SK-N-SH treated with all-trans-retinoic acid at 6 μM for 48 hours (cell line): ENCODE measurements around the gene APBA2.

Experiments
- ATAC-seq: fragments of 200-7000 bp; cut with Tn5 transposase; 3 replicates; pipeline ENCODE4 v1.9.1; 2020; ENCODE audit warnings: mild to moderate bottlenecking, moderate library complexity
- ARNTL ChIP-seq: fragments of 450-650 bp; formaldehyde crosslinking; IDR thresholded peaks from 2 replicates; pipeline ENCODE4 v1.5.0; 2020; ENCODE audit warnings: low read depth, mild to moderate bottlenecking, moderate library complexity, borderline replicate concordance
- BACH2 ChIP-seq: fragments of 250-450 bp; sonication (Bioruptor Pico); IDR thresholded peaks from 2 replicates; pipeline ENCODE4 v1.9.0; 2021; ENCODE audit warnings: mild to moderate bottlenecking, borderline replicate concordance
- CSDC2 ChIP-seq: fragments of 250-450 bp; sonication (Bioruptor Pico); IDR thresholded peaks from 2 replicates; pipeline ENCODE4 v1.5.0; 2020; ENCODE audit warnings: mild to moderate bottlenecking, moderate library complexity
- ESRRG ChIP-seq: fragments of 250-450 bp; sonication (Bioruptor Pico); IDR thresholded peaks from 2 replicates; pipeline ENCODE4 v1.6.1; 2021; ENCODE audit warnings: mild to moderate bottlenecking
- GLIS3 ChIP-seq: fragments of 250-450 bp; sonication (Bioruptor Pico); IDR thresholded peaks from 2 replicates; pipeline ENCODE4 v1.5.0; 2020; ENCODE audit warnings: mild to moderate bottlenecking, moderate library complexity
- ISL1 ChIP-seq: fragments of 250-450 bp; sonication (Bioruptor Pico); IDR thresholded peaks from 2 replicates; pipeline ENCODE4 v2.1.2; 2022; ENCODE audit warnings: mild to moderate bottlenecking, moderate library complexity
- OSR1 ChIP-seq: fragments of 250-450 bp; sonication (Bioruptor Pico); IDR thresholded peaks from 2 replicates; pipeline ENCODE4 v1.8.0; 2022; ENCODE audit warnings: moderate library complexity, mild to moderate bottlenecking, inconsistent platforms
- PPARA ChIP-seq: fragments of 250-450 bp; sonication (Bioruptor Pico); IDR thresholded peaks from 2 replicates; pipeline ENCODE4 v1.5.0; 2020; ENCODE audit warnings: mild to moderate bottlenecking, borderline replicate concordance
- SNAI2 ChIP-seq: fragments of 250-450 bp; sonication (Bioruptor Pico); IDR thresholded peaks from 2 replicates; pipeline ENCODE4 v1.5.0; 2020; ENCODE audit warnings: mild to moderate bottlenecking, moderate library complexity
- TCF4 ChIP-seq: fragments of 250-450 bp; sonication (Bioruptor Pico); IDR thresholded peaks from 2 replicates; pipeline ENCODE4 v1.8.0; 2021; ENCODE audit warnings: mild to moderate bottlenecking, moderate library complexity, borderline replicate concordance
- TOX ChIP-seq: fragments of 250-450 bp; sonication (Bioruptor Pico); IDR thresholded peaks from 2 replicates; pipeline ENCODE4 v1.8.0; 2021; ENCODE audit warnings: mild to moderate bottlenecking, moderate library complexity, borderline replicate concordance
- ZFP3 ChIP-seq: fragments of 250-450 bp; sonication (Bioruptor Pico); IDR thresholded peaks from 2 replicates; pipeline ENCODE4 v1.5.0; 2020; ENCODE audit warnings: mild to moderate bottlenecking, moderate library complexity
- ZFP30 ChIP-seq: fragments of 450-650 bp; formaldehyde crosslinking; IDR thresholded peaks from 2 replicates; pipeline ENCODE4 v1.5.0; 2022; ENCODE audit warnings: mild to moderate bottlenecking, moderate library complexity
- ZNF565 ChIP-seq: fragments of 450-650 bp; formaldehyde crosslinking; conservative IDR thresholded peaks from 2 replicates; pipeline ENCODE4 v1.5.0; 2020; ENCODE audit warnings: low read depth, mild to moderate bottlenecking, moderate library complexity
- ZNF8 ChIP-seq: fragments of 450-650 bp; formaldehyde crosslinking; IDR thresholded peaks from 2 replicates; pipeline ENCODE4 v1.5.0; 2020; ENCODE audit warnings: mild to moderate bottlenecking, moderate library complexity
- TF ChIP-seq, protein P1 (sequence below): fragments of 250-450 bp; sonication (Bioruptor Pico); IDR thresholded peaks from 2 replicates; pipeline ENCODE4 v1.8.0; 2020; ENCODE audit warnings: mild to moderate bottlenecking, moderate library complexity, borderline replicate concordance
- TF ChIP-seq, protein P2 (sequence below): fragments of 250-450 bp; sonication (Bioruptor Pico); IDR thresholded peaks from 2 replicates; pipeline ENCODE4 v1.5.1; 2020; ENCODE audit warnings: low read depth, mild to moderate bottlenecking, moderate library complexity
- TF ChIP-seq, protein P3 (sequence below): fragments of 250-450 bp; sonication (Bioruptor Pico); IDR thresholded peaks from 2 replicates; pipeline ENCODE4 v1.8.0; 2021; ENCODE audit warnings: low read depth, mild to moderate bottlenecking, moderate library complexity, borderline replicate concordance
- TF ChIP-seq, protein P4 (sequence below): fragments of 250-450 bp; sonication (Bioruptor Pico); IDR thresholded peaks from 2 replicates; pipeline ENCODE4 v1.5.1; 2021; ENCODE audit warnings: mild to moderate bottlenecking, moderate library complexity
- TF ChIP-seq, protein P5 (sequence below): fragments of 250-450 bp; sonication (Bioruptor Pico); IDR thresholded peaks from 2 replicates; pipeline ENCODE4 v1.5.0; 2020; ENCODE audit warnings: mild to moderate bottlenecking, moderate library complexity

APBA2 gene

DNA sequence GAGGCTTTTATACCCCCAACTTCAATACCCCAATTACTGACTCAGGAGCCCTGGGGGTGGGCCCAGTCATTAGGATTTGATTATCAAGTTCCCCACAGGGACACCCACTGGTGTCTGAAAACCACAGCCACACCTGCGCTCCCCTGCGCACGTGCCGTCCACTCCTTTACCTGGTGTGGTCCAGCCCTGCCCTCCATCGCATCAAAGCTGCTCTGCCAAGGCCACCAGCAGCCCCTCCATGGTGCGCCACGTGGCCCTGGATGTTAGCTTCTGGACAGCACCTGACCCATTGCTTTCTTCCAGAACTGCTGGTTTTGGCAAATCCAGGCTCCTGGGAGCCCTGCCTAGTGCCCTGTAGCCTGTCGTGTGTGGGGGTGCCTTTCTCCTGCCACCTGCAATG lies 247.5 kb downstream of the APBA2 start:
- no peak for TF ChIP-seq OSR1
- no peak for TF ChIP-seq BACH2 (CRISPR knock-in tag)
- TF ChIP-seq, protein P1, sequence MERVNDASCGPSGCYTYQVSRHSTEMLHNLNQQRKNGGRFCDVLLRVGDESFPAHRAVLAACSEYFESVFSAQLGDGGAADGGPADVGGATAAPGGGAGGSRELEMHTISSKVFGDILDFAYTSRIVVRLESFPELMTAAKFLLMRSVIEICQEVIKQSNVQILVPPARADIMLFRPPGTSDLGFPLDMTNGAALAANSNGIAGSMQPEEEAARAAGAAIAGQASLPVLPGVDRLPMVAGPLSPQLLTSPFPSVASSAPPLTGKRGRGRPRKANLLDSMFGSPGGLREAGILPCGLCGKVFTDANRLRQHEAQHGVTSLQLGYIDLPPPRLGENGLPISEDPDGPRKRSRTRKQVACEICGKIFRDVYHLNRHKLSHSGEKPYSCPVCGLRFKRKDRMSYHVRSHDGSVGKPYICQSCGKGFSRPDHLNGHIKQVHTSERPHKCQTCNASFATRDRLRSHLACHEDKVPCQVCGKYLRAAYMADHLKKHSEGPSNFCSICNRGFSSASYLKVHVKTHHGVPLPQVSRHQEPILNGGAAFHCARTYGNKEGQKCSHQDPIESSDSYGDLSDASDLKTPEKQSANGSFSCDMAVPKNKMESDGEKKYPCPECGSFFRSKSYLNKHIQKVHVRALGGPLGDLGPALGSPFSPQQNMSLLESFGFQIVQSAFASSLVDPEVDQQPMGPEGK (CRISPR knock-in tag) = no peak
- TF ChIP-seq, all 23 proteins: peak for 0
- ATAC-seq = no peak

DNA sequence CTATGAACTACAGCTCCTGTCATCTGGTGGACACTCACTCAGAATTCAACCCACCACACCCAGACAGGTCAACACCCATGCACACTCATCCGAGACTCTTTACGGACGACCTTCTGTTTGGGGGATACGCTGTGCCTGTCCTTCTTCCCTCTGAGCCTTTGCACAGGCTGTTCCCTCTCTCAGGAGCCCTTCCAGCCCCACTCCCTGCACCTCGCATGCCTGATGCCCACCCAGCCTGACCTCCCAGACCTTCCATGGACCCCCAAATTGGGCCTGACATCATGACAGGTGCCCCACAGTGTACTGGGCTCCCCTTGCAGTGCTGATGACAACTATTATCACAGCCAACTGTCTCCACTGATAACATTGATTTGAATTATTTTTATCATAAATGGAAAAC lies 248.0 kb downstream of the APBA2 start:
- ATAC-seq = no peak
- TF ChIP-seq, protein P2, sequence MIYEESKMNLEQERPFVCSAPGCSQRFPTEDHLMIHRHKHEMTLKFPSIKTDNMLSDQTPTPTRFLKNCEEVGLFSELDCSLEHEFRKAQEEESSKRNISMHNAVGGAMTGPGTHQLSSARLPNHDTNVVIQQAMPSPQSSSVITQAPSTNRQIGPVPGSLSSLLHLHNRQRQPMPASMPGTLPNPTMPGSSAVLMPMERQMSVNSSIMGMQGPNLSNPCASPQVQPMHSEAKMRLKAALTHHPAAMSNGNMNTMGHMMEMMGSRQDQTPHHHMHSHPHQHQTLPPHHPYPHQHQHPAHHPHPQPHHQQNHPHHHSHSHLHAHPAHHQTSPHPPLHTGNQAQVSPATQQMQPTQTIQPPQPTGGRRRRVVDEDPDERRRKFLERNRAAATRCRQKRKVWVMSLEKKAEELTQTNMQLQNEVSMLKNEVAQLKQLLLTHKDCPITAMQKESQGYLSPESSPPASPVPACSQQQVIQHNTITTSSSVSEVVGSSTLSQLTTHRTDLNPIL (CRISPR knock-in tag) = no peak
- TF ChIP-seq ESRRG (CRISPR knock-in tag) (no peak), SNAI2 (CRISPR knock-in tag) (no peak)

DNA sequence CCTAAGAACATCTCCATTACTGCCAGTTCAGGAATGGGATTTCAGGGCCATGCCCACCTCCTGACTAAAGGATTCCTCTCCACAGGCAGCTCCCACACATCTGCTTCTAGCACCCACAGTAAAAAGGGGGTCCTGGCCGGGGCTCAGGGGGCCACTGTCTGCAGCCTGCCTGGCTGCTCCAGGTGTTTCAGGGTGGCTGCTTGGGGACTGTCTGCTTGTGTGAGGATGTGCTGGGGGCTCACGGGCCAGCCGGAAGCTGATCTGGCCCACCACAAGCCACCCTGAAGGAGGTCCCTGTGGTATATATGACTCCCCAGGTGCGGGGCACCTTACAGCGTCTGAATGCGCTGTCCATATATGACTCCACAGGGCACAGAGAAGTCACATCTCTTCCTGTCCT lies 248.5 kb downstream of the APBA2 start:
- no peak for ATAC-seq
- TF ChIP-seq SNAI2 (CRISPR knock-in tag) (no peak), GLIS3 (CRISPR knock-in tag) (no peak), PPARA (no peak), ARNTL (CRISPR knock-in tag) (no peak), OSR1 (no peak), ZNF8 (CRISPR knock-in tag) (no peak), ISL1 (CRISPR knock-in tag) (no peak), TCF4 (no peak), ESRRG (CRISPR knock-in tag) (no peak), ZFP30 (CRISPR knock-in tag) (no peak)
- TF ChIP-seq, protein P2 (CRISPR knock-in tag) = no peak
- TF ChIP-seq, all 23 proteins: peak for 0

DNA sequence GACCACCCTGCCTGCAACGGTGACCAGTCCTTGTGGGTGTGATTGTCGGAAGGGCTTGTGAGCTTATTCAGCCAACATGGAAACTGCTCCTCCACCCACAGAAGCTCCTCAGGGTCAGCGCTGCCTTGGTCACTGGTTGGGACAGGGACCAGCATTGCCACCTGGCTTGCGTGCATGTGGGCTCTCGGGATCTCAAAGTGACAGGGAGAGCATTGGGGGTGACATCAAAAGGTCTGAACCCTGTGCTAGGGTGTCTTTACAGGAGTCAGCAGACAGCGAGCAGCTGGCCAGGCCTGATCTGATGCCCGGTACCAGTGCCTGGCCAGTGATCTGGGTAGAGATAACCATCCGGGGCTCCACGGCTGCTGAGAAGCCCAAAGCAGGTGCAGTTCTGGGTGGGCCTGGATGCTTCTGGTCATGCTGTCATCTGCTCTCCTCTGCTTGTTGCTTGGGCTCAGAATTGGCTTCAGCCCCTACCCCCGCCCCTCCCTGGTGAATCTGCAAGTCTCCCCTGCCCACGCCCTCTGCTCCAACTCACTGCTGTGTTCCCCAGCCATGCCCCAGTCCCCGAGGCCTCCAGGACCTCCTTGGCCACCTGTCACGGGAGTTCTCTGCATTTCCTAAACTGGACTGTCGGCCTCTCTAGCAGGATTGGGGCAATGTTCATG lies 249.0 kb downstream of the APBA2 start:
- ATAC-seq = no peak; the same call in 2 of the 3 replicates
- TF ChIP-seq SNAI2 (CRISPR knock-in tag) (no peak), TCF4 (no peak), ZFP30 (CRISPR knock-in tag) (no peak), ISL1 (CRISPR knock-in tag) (no peak), GLIS3 (CRISPR knock-in tag) (no peak), PPARA (no peak), TOX (CRISPR knock-in tag) (no peak), OSR1 (no peak), ZFP3 (CRISPR knock-in tag) (no peak), ZNF565 (CRISPR knock-in tag) (no peak), ZNF8 (CRISPR knock-in tag) (no peak), BACH2 (CRISPR knock-in tag) (no peak), ESRRG (CRISPR knock-in tag) (no peak), CSDC2 (no peak)
- TF ChIP-seq, protein P3, sequence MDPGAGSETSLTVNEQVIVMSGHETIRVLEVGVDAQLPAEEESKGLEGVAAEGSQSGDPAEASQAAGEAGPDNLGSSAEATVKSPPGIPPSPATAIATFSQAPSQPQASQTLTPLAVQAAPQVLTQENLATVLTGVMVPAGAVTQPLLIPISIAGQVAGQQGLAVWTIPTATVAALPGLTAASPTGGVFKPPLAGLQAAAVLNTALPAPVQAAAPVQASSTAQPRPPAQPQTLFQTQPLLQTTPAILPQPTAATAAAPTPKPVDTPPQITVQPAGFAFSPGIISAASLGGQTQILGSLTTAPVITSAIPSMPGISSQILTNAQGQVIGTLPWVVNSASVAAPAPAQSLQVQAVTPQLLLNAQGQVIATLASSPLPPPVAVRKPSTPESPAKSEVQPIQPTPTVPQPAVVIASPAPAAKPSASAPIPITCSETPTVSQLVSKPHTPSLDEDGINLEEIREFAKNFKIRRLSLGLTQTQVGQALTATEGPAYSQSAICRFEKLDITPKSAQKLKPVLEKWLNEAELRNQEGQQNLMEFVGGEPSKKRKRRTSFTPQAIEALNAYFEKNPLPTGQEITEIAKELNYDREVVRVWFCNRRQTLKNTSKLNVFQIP (CRISPR knock-in tag) = no peak
- TF ChIP-seq, protein P2 (CRISPR knock-in tag) = no peak
- TF ChIP-seq, protein P4, sequence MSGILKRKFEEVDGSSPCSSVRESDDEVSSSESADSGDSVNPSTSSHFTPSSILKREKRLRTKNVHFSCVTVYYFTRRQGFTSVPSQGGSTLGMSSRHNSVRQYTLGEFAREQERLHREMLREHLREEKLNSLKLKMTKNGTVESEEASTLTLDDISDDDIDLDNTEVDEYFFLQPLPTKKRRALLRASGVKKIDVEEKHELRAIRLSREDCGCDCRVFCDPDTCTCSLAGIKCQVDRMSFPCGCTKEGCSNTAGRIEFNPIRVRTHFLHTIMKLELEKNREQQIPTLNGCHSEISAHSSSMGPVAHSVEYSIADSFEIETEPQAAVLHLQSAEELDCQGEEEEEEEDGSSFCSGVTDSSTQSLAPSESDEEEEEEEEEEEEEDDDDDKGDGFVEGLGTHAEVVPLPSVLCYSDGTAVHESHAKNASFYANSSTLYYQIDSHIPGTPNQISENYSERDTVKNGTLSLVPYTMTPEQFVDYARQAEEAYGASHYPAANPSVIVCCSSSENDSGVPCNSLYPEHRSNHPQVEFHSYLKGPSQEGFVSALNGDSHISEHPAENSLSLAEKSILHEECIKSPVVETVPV (CRISPR knock-in tag) = no peak
- TF ChIP-seq, protein P5, sequence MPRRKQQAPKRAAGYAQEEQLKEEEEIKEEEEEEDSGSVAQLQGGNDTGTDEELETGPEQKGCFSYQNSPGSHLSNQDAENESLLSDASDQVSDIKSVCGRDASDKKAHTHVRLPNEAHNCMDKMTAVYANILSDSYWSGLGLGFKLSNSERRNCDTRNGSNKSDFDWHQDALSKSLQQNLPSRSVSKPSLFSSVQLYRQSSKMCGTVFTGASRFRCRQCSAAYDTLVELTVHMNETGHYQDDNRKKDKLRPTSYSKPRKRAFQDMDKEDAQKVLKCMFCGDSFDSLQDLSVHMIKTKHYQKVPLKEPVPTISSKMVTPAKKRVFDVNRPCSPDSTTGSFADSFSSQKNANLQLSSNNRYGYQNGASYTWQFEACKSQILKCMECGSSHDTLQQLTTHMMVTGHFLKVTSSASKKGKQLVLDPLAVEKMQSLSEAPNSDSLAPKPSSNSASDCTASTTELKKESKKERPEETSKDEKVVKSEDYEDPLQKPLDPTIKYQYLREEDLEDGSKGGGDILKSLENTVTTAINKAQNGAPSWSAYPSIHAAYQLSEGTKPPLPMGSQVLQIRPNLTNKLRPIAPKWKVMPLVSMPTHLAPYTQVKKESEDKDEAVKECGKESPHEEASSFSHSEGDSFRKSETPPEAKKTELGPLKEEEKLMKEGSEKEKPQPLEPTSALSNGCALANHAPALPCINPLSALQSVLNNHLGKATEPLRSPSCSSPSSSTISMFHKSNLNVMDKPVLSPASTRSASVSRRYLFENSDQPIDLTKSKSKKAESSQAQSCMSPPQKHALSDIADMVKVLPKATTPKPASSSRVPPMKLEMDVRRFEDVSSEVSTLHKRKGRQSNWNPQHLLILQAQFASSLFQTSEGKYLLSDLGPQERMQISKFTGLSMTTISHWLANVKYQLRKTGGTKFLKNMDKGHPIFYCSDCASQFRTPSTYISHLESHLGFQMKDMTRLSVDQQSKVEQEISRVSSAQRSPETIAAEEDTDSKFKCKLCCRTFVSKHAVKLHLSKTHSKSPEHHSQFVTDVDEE (CRISPR knock-in tag) = no peak
- TF ChIP-seq, protein P1 (CRISPR knock-in tag) = no peak
